Neutrophil (primary cell): ENCODE measurements around the gene DNLZ.

Source experiments
- H3K27ac ChIP-seq: fragments of 200-600 bp; sonication (generic); 2 replicates; pipeline ENCODE4 v1.5.1; 2016; ENCODE audit warnings: mild to moderate bottlenecking, moderate library complexity
- H3K27me3 ChIP-seq: fragments of 200-600 bp; sonication (generic); 2 replicates; pipeline ENCODE4 v1.6.0; 2016; ENCODE audit warnings: mild to moderate bottlenecking
- H3K36me3 ChIP-seq: fragments of 200-600 bp; sonication (generic); 2 replicates; pipeline ENCODE4 v1.5.1; 2017
- H3K4me1 ChIP-seq, 2 experiments: fragments of 200-600 bp in 1 of 2; sonication (generic) in 1 of 2; 1 replicate in 1 of 2; 2 replicates in 1 of 2; pipeline versions ENCODE4 v1.5.1 to v1.6.1; 2013 to 2016; ENCODE audit warnings: low read depth in 1 of 2, low read length in 1 of 2, mild to moderate bottlenecking in 1 of 2, moderate library complexity in 1 of 2; ENCODE audit not compliant: control insufficient read depth in 1 of 2, insufficient read depth in 1 of 2
- H3K4me3 ChIP-seq, 2 experiments: fragments of 200-600 bp in 1 of 2; sonication (generic) in 1 of 2; 1 replicate in 1 of 2; 2 replicates in 1 of 2; pipeline ENCODE4 v1.5.1; 2013 to 2016; ENCODE audit warnings: low read depth in 1 of 2, low read length in 1 of 2, mild to moderate bottlenecking in 1 of 2, moderate library complexity in 1 of 2
- H3K9me3 ChIP-seq: fragments of 200-600 bp; sonication (generic); 2 replicates; pipeline ENCODE4 v1.5.1; 2016
- CTCF ChIP-seq: fragments of 200-600 bp; sonication (generic); IDR thresholded peaks from 2 replicates; pipeline ENCODE4 v1.5.1; 2016; ENCODE audit warnings: antibody characterized with exemption

The DNLZ gene

DNA sequence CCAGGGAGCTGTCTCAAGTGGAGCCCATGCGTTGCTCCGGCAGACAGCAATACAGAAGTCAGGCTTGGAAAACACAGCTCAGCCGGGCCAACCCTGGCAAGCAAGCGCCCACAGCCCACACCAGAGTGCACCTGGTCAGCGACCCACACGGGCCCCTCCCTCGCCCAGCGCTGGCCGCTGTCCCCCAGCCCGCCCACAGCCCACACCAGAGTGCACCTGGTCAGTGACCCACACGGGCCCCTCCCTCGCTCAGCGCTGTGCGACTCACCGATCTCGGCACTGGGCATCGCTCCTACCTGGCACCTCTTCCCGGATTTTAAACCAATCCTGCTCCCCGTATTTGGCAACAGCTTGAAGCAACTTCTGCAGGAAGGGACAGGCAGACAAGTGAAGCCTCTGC lies 23.7 kb upstream of the DNLZ start:
- Histone ChIP-seq H3K27ac (no peak overlapping the region), H3K9me3 (no peaks in the 10 kb centered on the region), H3K4me1 (no peaks in the 10 kb centered on the region), H3K36me3 (peaks cover 82% of the 10 kb centered on the region), H3K27me3 (no peaks in the 10 kb centered on the region), H3K4me3 (no peak overlapping the region)
- TF ChIP-seq CTCF: no peak

DNA sequence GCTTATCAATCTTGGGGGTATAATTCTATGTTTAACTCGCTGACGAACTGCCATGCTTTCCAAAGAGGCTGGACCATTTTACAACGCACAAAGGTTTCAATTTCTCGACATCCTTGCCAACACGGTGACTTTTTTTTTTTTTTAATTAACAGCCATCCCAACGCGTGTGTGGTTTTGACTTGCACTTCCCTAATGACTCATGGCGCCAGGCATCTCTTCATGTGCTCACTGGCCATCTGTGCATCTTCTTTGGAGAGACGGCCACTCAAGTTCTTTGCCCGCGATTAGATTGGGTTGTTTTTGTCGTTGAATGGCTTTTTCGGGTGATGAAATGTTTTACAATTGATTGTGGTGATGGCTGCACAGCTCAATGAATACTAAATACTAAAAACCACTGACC lies 22.5 kb upstream of the DNLZ start:
- Histone ChIP-seq H3K9me3 (no peaks in the 10 kb centered on the region), H3K36me3 (peaks cover 84% of the 10 kb centered on the region), H3K27ac (no peak overlapping the region), H3K27me3 (no peaks in the 10 kb centered on the region), H3K4me1 (no peaks in the 10 kb centered on the region), H3K4me3 (no peak overlapping the region)
- no peak for TF ChIP-seq CTCF

DNA sequence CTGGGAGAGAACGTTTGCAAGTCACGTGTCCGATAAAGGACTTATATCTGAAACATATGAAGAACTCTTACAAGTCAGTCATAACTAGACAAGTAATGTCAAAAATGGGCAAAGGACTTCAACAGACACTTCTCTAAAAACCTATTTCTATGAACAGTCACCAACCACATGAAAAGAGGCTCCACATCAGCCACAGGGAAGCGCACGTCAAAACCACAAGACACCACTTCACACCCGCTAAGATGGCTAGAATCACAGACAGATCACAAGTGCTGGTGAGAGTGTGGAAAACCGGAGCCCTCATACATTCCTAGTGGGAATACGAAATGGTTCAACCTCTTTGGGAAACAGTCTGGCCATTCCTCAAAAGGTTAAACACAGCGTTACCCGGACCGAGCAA lies 21.5 kb upstream of the DNLZ start:
- no peaks in the 10 kb centered on the region for H3K4me1 ChIP-seq
- TF ChIP-seq CTCF: no peak
- no peak overlapping the region for H3K4me3 ChIP-seq
- H3K36me3 ChIP-seq: peaks cover 88% of the 10 kb centered on the region
- no peak overlapping the region for H3K27ac ChIP-seq
- H3K27me3 ChIP-seq: no peaks in the 10 kb centered on the region
- no peaks in the 10 kb centered on the region for H3K9me3 ChIP-seq

- Histone ChIP-seq H3K4me3 (no peak overlapping the region), H3K4me1 (no peaks in the 10 kb centered on the region), H3K27me3 (no peaks in the 10 kb centered on the region), H3K27ac (no peak overlapping the region), H3K36me3 (peaks cover 88% of the 10 kb centered on the region), H3K9me3 (no peaks in the 10 kb centered on the region)
- TF ChIP-seq CTCF: no peak
Measured at GRCh38 chr9:136383436-136383835, 19.9 kb upstream of the DNLZ start.

DNA sequence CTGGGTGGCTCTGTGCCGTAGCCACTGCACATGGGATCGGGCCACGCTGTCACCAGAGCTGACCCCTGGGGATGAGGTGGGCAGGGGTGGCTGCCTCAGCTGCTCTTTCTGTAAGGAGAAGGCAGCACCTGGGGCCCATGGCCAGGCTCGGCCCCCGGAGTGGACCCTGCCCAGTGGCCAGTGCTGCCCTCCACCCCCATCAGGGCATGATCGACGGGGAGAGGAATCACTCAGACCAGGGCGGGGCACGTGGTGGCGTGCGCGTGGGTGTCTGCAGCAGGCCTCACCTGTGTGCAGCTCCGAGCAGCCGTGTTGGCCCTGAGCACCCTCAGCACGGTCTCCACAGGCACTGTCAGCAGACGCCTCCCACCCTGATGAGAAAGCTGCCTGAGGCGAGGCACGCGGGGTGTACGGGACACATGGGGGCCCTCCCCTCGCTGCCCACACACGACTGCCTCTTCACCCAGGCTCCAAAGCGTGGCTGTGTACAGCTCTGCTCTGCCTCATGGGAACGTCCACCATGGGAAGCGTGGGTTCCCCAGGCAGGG lies 18.5 kb upstream of the DNLZ start:
- TF ChIP-seq CTCF: no peak
- H3K27me3 ChIP-seq: no peaks in the 10 kb centered on the region
- peaks cover 82% of the 10 kb centered on the region for H3K36me3 ChIP-seq
- H3K4me1 ChIP-seq: peaks cover 5% of the 10 kb centered on the region in 2 experiments
- no peak overlapping the region for H3K27ac ChIP-seq
- H3K4me3 ChIP-seq: no peak overlapping the region
- no peaks in the 10 kb centered on the region for H3K9me3 ChIP-seq

GRCh38 chr9:136381311-136381710 lies 17.8 kb upstream of the DNLZ start:
- H3K27me3 ChIP-seq: no peaks in the 10 kb centered on the region
- no peak for TF ChIP-seq CTCF
- peaks cover 8 to 12% of the 10 kb centered on the region in 2 experiments for H3K4me1 ChIP-seq
- H3K27ac ChIP-seq: no peak overlapping the region
- no peak overlapping the region for H3K4me3 ChIP-seq
- H3K9me3 ChIP-seq: no peaks in the 10 kb centered on the region
- H3K36me3 ChIP-seq: peaks cover 75% of the 10 kb centered on the region
